A549 (cell line): Measurements from ENCODE around the gene PLCB2. TPM values are rescaled to one million over a fixed set of nuclear protein-coding genes. Genes with fewer than 3 reads are reported as not detected.
A peak's percentile ranks its signal among the peaks of the same experiment; 100 is the strongest.

Source experiments
- ATAC-seq, 2 experiments: fragments of 200-7000 bp in 1 of 2; fragments of >200 bp in 1 of 2; cut with Nextera tagmentation in 1 of 2; cut with Tn5 transposase in 1 of 2; 3 replicates each; pipeline versions ENCODE4 v1.8.0 to v1.9.1; 2018 to 2020; ENCODE audit warnings: mild to moderate bottlenecking in 1 of 2, moderate library complexity in 1 of 2
- CTCF ChIA-PET: fragments of 300-600 bp; sonication (Branson Sonifier 250); formaldehyde crosslinking; extraction: SDS; loops from one replicate; lab custom pipeline; 2021; ENCODE audit warnings: antibody characterized with exemption, inconsistent platforms; lab: Yijun Ruan, JAX
- POLR2A ChIA-PET: fragments of 350-600 bp; formaldehyde crosslinking; extraction: SDS; loops from one replicate; lab custom pipeline; 2021; ENCODE audit warnings: antibody characterized with exemption, inconsistent platforms; lab: Yijun Ruan, JAX
- DNase-seq, 2 experiments: peaks; one replicate each; pipeline versions ENCODE4 v3.0.0 to v3.0.0-alpha.2; 2011 to 2016; ENCODE audit warnings: low read depth in 1 of 2, low spot score in 1 of 2
- FAIRE-seq: peaks from 2 replicates; lab custom pipeline; 2011; peaks lifted over from hg19 to GRCh38; lab: Jason Lieb, UNC
- H3K27ac ChIP-seq, 2 experiments: fragments of >200 bp; sonication (Bioruptor Twin); formaldehyde crosslinking; 3 replicates each; pipeline ENCODE4 v1.5.1; 2016 to 2017
- H3K4me1 ChIP-seq: fragments of >200 bp; sonication (Bioruptor Twin); formaldehyde crosslinking; 3 replicates; pipeline ENCODE4 v1.6.1; 2016
- H3K4me2 ChIP-seq: fragments of >200 bp; sonication (Bioruptor Twin); formaldehyde crosslinking; 3 replicates; pipeline ENCODE4 v1.6.1; 2016
- H3K4me3 ChIP-seq: fragments of >200 bp; sonication (Bioruptor Twin); formaldehyde crosslinking; 3 replicates; pipeline ENCODE4 v1.5.1; 2016
- H3K9me3 ChIP-seq: fragments of >200 bp; sonication (Bioruptor Twin); formaldehyde crosslinking; 3 replicates; pipeline ENCODE4 v1.6.1; 2016
- CBX2 ChIP-seq: fragments of 200-600 bp; sonication (generic); IDR thresholded peaks from 2 replicates; pipeline ENCODE4 v1.6.1; 2016; ENCODE audit warnings: low read depth, mild to moderate bottlenecking, borderline replicate concordance
- CHD2 ChIP-seq: fragments of 150-350 bp; IDR thresholded peaks from 2 replicates; pipeline ENCODE4 v1.6.1; 2014; ENCODE audit warnings: low read length; ENCODE audit not compliant: partially characterized antibody
- EHF ChIP-seq: fragments of 250-450 bp; sonication (Bioruptor Pico); IDR thresholded peaks from 2 replicates; pipeline ENCODE4 v1.5.0; 2020; ENCODE audit warnings: mild to moderate bottlenecking
- EP300 ChIP-seq, 2 experiments: fragments of >200 bp; sonication (Bioruptor Twin); formaldehyde crosslinking; IDR thresholded peaks; 2 replicates in 1 of 2; 3 replicates in 1 of 2; pipeline ENCODE4 v1.6.1; 2016 to 2017
- HOXA7 ChIP-seq: fragments of 250-450 bp; sonication (Bioruptor Pico); IDR thresholded peaks from 2 replicates; pipeline ENCODE4 v1.5.0; 2020; ENCODE audit warnings: mild to moderate bottlenecking, moderate library complexity
- HOXB5 ChIP-seq: fragments of 250-450 bp; sonication (Bioruptor Pico); IDR thresholded peaks from 2 replicates; pipeline ENCODE4 v1.5.0; 2020; ENCODE audit warnings: mild to moderate bottlenecking, moderate library complexity
- POLR2A ChIP-seq: IDR thresholded peaks from 2 replicates; pipeline ENCODE4 v1.6.1; 2012; ENCODE audit warnings: mild to moderate bottlenecking, low read length
- RAD21 ChIP-seq, 2 experiments: fragments of >200 bp in 1 of 2; sonication (Bioruptor Twin) in 1 of 2; formaldehyde crosslinking in 1 of 2; IDR thresholded peaks in 1 of 2; conservative IDR thresholded peaks in 1 of 2; 2 replicates in 1 of 2; 3 replicates in 1 of 2; pipeline ENCODE4 v1.6.1; 2012 to 2018; ENCODE audit warnings: inconsistent platforms in 1 of 2
- RARB ChIP-seq: fragments of 250-450 bp; sonication (Bioruptor Pico); IDR thresholded peaks from 2 replicates; pipeline ENCODE4 v1.8.0; 2021; ENCODE audit warnings: mild to moderate bottlenecking, moderate library complexity
- RFX5 ChIP-seq: fragments of 450-650 bp; IDR thresholded peaks from 2 replicates; pipeline ENCODE4 v1.7.1; 2014; ENCODE audit warnings: antibody characterized with exemption, mild to moderate bottlenecking, moderate library complexity
- RNF2 ChIP-seq: fragments of 200-600 bp; sonication (generic); IDR thresholded peaks from 2 replicates; pipeline ENCODE4 v1.6.1; 2016; ENCODE audit warnings: low read depth, mild to moderate bottlenecking, antibody characterized with exemption, moderate library complexity, borderline replicate concordance
- SMC3 ChIP-seq: fragments of >200 bp; sonication (Bioruptor Twin); formaldehyde crosslinking; IDR thresholded peaks from 3 replicates; pipeline ENCODE4 v1.6.1; 2018; ENCODE audit warnings: inconsistent platforms
- SREBF2 ChIP-seq: fragments of 450-650 bp; IDR thresholded peaks from 2 replicates; pipeline ENCODE4 v1.6.1; 2014; ENCODE audit warnings: mild to moderate bottlenecking, moderate library complexity
- TFCP2L1 ChIP-seq: fragments of 250-450 bp; sonication (Bioruptor Pico); IDR thresholded peaks from 2 replicates; pipeline ENCODE4 v1.5.0; 2021; ENCODE audit warnings: mild to moderate bottlenecking
- TP53 ChIP-seq: fragments of 250-450 bp; sonication (Bioruptor Pico); IDR thresholded peaks from 2 replicates; pipeline ENCODE4 v1.5.0; 2021; ENCODE audit warnings: mild to moderate bottlenecking, moderate library complexity
- ZC3H11A ChIP-seq: fragments of 450-650 bp; IDR thresholded peaks from 2 replicates; pipeline ENCODE4 v1.6.1; 2014; ENCODE audit warnings: antibody characterized with exemption, mild to moderate bottlenecking
- ZFP36 ChIP-seq: fragments of 450-650 bp; IDR thresholded peaks from 2 replicates; pipeline ENCODE4 v1.6.1; 2014; ENCODE audit warnings: borderline replicate concordance; ENCODE audit not compliant: partially characterized antibody
- ZSCAN20 ChIP-seq: fragments of 250-450 bp; sonication (Bioruptor Pico); IDR thresholded peaks from 2 replicates; pipeline ENCODE4 v1.8.0; 2022; ENCODE audit warnings: mild to moderate bottlenecking, moderate library complexity
- WGBS: methylation state at CpG from one replicate; pipeline ENCODE4 v1.1.6; 2017; ENCODE audit errors: missing lambda C conversion rate; 5-methylcytosine and 5-hydroxymethylcytosine counted together
- polyA plus RNA-seq, 4 experiments: library from polyadenylated mRNA; depleted of rRNA in 3 of 4; stranded (reverse); fragments of >200 nt; fragmentation: RNase III in 1 of 4; extraction: RNeasy Plus Mini Kit Qiagen cat#74134 plus additional on column Dnase treatment in 1 of 4; gene quantifications; 2 replicates in 3 of 4; 3 replicates in 1 of 4; pipeline ENCODE4 v1.2.3, GENCODE V29; 2011 to 2017
- TF ChIP-seq, protein P1 (sequence below): fragments of 250-450 bp; sonication (Bioruptor Pico); IDR thresholded peaks from 2 replicates; pipeline ENCODE4 v1.5.0; 2021; ENCODE audit warnings: mild to moderate bottlenecking, moderate library complexity, borderline replicate concordance
- TF ChIP-seq, protein P2 (sequence below): fragments of 450-650 bp; IDR thresholded peaks from 2 replicates; pipeline ENCODE4 v1.6.1; 2014; ENCODE audit warnings: antibody characterized with exemption
- TF ChIP-seq, protein P3 (sequence below): fragments of >200 bp; sonication (Bioruptor Twin); formaldehyde crosslinking; IDR thresholded peaks from 3 replicates; pipeline ENCODE4 v1.6.1; 2016

The PLCB2 gene
- polyA plus RNA-seq, 2 of the 4 experiments (the other 2 are of a cell fraction), result 0.30 to 0.49 TPM

DNA sequence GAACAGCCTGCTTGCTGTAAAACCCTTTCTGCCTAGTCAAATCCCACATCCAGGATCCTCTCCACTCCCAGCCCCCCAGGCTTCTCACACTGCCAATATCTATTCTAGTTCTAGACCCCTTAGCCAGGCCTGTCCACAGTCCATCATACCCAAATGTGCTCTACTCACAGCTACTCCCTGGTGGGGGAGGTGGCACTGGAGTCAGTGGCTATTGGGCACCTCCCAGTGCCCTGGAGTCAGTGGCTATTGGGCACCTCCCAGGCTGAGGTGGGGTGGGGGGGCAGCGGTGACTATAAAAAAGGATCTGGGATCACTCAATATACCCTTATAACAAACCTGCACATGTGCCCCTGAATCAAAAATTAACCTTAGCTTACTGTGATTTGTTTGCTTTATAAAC, 49.5 kb upstream of the PLCB2 start (continued):
- TF ChIP-seq, protein P1, sequence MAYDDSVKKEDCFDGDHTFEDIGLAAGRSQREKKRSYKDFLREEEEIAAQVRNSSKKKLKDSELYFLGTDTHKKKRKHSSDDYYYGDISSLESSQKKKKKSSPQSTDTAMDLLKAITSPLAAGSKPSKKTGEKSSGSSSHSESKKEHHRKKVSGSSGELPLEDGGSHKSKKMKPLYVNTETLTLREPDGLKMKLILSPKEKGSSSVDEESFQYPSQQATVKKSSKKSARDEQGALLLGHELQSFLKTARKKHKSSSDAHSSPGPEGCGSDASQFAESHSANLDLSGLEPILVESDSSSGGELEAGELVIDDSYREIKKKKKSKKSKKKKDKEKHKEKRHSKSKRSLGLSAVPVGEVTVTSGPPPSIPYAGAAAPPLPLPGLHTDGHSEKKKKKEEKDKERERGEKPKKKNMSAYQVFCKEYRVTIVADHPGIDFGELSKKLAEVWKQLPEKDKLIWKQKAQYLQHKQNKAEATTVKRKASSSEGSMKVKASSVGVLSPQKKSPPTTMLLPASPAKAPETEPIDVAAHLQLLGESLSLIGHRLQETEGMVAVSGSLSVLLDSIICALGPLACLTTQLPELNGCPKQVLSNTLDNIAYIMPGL, result no peak
- TF ChIP-seq ZSCAN20 (no peak), RARB (CRISPR knock-in tag) (no peak), RFX5 (no peak), CHD2 (no peak), SMC3 (no peak)
- TF ChIP-seq, protein P2, sequence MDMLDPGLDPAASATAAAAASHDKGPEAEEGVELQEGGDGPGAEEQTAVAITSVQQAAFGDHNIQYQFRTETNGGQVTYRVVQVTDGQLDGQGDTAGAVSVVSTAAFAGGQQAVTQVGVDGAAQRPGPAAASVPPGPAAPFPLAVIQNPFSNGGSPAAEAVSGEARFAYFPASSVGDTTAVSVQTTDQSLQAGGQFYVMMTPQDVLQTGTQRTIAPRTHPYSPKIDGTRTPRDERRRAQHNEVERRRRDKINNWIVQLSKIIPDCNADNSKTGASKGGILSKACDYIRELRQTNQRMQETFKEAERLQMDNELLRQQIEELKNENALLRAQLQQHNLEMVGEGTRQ, result no peak
- TF ChIP-seq, protein P3, sequence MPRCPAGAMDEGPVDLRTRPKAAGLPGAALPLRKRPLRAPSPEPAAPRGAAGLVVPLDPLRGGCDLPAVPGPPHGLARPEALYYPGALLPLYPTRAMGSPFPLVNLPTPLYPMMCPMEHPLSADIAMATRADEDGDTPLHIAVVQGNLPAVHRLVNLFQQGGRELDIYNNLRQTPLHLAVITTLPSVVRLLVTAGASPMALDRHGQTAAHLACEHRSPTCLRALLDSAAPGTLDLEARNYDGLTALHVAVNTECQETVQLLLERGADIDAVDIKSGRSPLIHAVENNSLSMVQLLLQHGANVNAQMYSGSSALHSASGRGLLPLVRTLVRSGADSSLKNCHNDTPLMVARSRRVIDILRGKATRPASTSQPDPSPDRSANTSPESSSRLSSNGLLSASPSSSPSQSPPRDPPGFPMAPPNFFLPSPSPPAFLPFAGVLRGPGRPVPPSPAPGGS, result no peak

DNA sequence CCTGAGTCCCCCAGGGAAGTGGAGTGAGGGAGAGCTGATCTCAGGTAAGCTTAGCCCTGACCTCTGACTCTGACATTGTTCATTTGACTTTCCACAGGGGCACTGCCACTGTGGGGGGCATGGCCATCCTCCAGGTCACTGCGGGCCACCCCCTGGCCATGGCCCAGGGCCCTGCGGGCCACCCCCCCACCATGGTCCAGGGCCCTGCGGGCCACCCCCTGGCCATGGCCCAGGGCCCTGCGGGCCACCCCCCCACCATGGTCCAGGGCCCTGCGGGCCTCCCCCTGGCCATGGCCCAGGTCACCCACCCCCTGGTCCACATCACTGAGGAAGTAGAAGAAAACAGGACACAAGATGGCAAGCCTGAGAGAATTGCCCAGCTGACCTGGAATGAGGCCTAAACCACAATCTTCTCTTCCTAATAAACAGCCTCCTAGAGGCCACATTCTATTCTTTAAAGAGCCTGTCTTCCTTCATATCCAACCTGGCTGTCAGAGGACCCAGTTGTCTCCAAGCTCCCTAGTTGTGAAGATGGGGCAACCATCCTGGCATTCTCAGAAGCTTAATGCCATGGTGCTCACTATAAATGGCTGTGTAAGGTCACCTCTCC, 48.3 kb upstream of the PLCB2 start:
- Histone ChIP-seq H3K9me3 (no peaks in the 10 kb centered on the region), H3K4me1 (peaks cover 6% of the 10 kb centered on the region; the same call in 1 of the 3 replicates), H3K4me3 (no peak overlapping the region), H3K27ac (no peak overlapping the region), H3K4me2 (no peak overlapping the region)
- TF ChIP-seq TP53, result no peak
- TF ChIP-seq TFCP2L1 (CRISPR knock-in tag), result no peak
- TF ChIP-seq RNF2, result no peak
- no peak for TF ChIP-seq RARB (CRISPR knock-in tag)
- no peak for TF ChIP-seq CBX2
- no peak for TF ChIP-seq ZC3H11A
- no peak for TF ChIP-seq HOXB5 (CRISPR knock-in tag)
- no peak for TF ChIP-seq SREBF2
- no peak for TF ChIP-seq POLR2A
- TF ChIP-seq ZFP36, result no peak
- TF ChIP-seq EP300 (IDR thresholded peaks at IDR 0.05), result no peak
- no peak for TF ChIP-seq HOXA7
- FAIRE-seq (no peak), ATAC-seq (no peak), DNase-seq (no peak)
- CTCF ChIA-PET, result interaction anchor here (0.9 to 7.0 kb wide), 6 partner anchors 10 to 33 kb away, joined by 3 to 49 read pairs (median 21); partner anchors contain the start of genes CCDC9B and INAFM2
- POLR2A ChIA-PET, result no interaction called here
- 71% methylated on average over 1 of the region's 5 CpGs for WGBS

DNA sequence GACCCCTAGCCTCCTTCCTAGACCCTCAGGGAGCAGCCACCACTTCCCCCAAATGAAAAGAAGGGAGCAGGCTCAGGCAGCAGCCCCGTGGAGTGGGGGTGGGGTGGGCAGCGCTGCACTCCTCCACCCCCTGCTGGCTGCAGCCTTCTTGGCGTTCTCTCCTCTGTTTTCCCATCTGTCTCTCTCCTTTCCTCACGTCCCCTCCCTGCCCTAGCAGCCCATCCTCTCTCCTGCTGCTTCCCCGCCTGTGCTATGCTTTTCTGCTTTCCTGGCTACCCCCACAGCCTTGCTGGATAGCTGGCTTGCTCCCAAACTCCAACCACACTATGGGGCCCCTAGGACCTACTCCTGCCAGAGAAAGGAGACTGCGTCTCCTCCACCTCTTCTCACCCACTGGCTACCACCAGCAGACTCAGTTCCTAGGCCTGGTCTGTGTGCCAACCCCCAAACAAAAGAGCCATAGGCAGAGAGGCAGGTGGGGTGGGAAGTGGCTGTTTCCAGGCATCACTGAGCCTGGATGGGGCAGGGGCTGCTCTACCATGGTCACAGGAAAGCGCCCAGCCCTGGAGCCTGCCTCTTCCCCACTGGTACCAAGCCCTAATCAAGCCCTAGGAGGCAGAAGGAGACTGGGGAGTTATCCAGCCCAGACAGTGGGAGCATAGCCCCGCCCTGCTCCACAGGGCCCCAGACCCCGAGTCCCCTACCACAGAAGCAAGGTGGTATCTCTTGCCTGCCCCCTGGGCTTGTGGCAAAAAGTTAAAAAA, 46.9 kb upstream of the PLCB2 start:
- peaks cover 6% of the 10 kb centered on the region; the same call in 1 of the 3 replicates for H3K4me1 ChIP-seq
- ATAC-seq, result peak; percentile 63 to 75; a peak in 4 of 6 replicates
- no peaks in the 10 kb centered on the region for H3K9me3 ChIP-seq
- TF ChIP-seq SMC3, result 0 out of 3 replicates have a peak, but pooled peaks have one; percentile 10
- TF ChIP-seq EHF (CRISPR knock-in tag), result no peak
- TF ChIP-seq TP53, result no peak
- no peak for TF ChIP-seq RAD21 (conservative IDR thresholded peaks at IDR 0.05 in 1 of 2, IDR thresholded peaks at IDR 0.05 in 1 of 2)
- TF ChIP-seq, all 56 proteins: peak for 1
- POLR2A ChIA-PET, result no interaction called here
- no peak for FAIRE-seq
- peak in 1 of 2 experiments; percentile 23 for DNase-seq
- Histone ChIP-seq H3K4me2 (0 out of 3 replicates have a peak overlapping the region, but pooled peaks have one; percentile 39), H3K27ac (no peak overlapping the region), H3K4me3 (no peak overlapping the region)
- CTCF ChIA-PET, result interaction anchor here (0.6 to 7.0 kb wide), 7 partner anchors 8 to 152 kb away, joined by 3 to 49 read pairs (median 22); partner anchors contain the start of gene CCDC9B
- WGBS, result 43% methylated on average over 9 of the region's 9 CpGs
